ENCODE results near the gene OSBPL10. TPM values are rescaled to one million over a fixed set of nuclear protein-coding genes. Genes with fewer than 3 reads are reported as not detected.

Gene OSBPL10
- total and polyA plus RNA-seq, 2 of the 8 experiments (the other 6 are each of a cell fraction or from before 2014, with no cell fraction given) = 26.2 to 86.7 TPM

DNA sequence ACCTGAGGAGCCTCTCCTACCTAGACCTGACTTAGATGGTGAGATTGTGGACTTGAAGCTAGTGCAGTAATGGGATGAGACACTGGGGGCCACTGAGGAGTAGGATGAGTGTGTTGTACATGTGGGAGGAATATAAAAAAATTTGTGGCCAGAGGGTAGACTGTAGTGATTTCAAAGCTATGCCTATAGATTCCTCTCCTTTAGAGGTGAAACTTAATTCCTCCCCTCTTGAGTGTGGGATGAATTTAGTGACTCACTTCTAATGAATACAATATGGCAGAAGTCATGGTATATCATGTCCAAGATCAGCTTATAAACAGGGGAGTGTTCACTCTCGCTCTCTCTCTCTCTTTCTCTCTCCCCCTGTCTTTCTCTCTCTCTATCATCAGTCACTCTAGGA lies 7.2 kb upstream of the OSBPL10 start:
- no peak for FAIRE-seq
- Histone ChIP-seq H3K4ac (replicated peaks; ENCODE audit: insufficient read length, low read depth, low read length) (no peak overlapping the region), H2BK15ac (ENCODE audit: low read length) (no peak overlapping the region), H2AFZ (ENCODE audit: low read length) (no peak overlapping the region), H4K8ac (ENCODE audit: extremely low read depth, insufficient read depth, low read length) (no peak overlapping the region), H3K23ac (ENCODE audit: insufficient read length) (no peak overlapping the region), H2BK5ac (ENCODE audit: low read depth, low read length) (no peak overlapping the region), H2BK12ac (ENCODE audit: low read depth, low read length) (no peak overlapping the region), H3K36me3 (ENCODE audit: control insufficient read depth in 2 of 4, insufficient read depth in 4 of 4, low read length in 3 of 4) (peaks cover 0 to 33% (median 6%) of the 10 kb centered on the region in 4 experiments; a peak in 6 of 8 replicates), H3K79me1 (ENCODE audit: low read depth, low read length) (no peaks in the 10 kb centered on the region), H2AK5ac (ENCODE audit: low read depth, low read length) (no peak overlapping the region), H3K27me3 (replicated peaks in 1 of 4; ENCODE audit: control insufficient read depth in 3 of 4, extremely low read depth in 1 of 4, insufficient read depth in 3 of 4, low read length in 3 of 4) (no peaks in the 10 kb centered on the region), H3K4me3 (ENCODE audit: extremely low read depth in 1 of 4, insufficient read depth in 2 of 4, low read depth in 3 of 4, low read length in 4 of 4) (no peak overlapping the region), H3K23me2 (ENCODE audit: low read depth, low read length) (no peaks in the 10 kb centered on the region), H3K56ac (replicated peaks; ENCODE audit: insufficient read length, low read depth, low read length) (no peak overlapping the region), H3K79me2 (ENCODE audit: control insufficient read depth in 1 of 2, insufficient read depth in 2 of 2, low read length in 2 of 2) (no peaks in the 10 kb centered on the region), H3K9ac (replicated peaks in 1 of 4; ENCODE audit: extremely low read depth in 1 of 4, low read depth in 3 of 4, low read length in 3 of 4) (no peak overlapping the region), H3K18ac (ENCODE audit: extremely low read depth, low read length) (no peak overlapping the region), H3K27ac (ENCODE audit: low read depth, low read length) (no peak overlapping the region), H2BK20ac (ENCODE audit: low read length) (no peak overlapping the region), H3K9me3 (ENCODE audit: insufficient read depth in 2 of 2, low read depth in 1 of 2, low read length in 1 of 2) (peaks cover 13 to 30% of the 10 kb centered on the region in 2 experiments; a peak in 3 of 4 replicates), H3K14ac (ENCODE audit: insufficient read length) (no peak overlapping the region), H4K5ac (ENCODE audit: insufficient read length, low read depth, low read length) (no peak overlapping the region), H2BK120ac (replicated peaks; ENCODE audit: low read depth, low read length) (no peak overlapping the region), H3K4me2 (ENCODE audit: insufficient read depth in 1 of 2, low read depth in 2 of 2, low read length in 2 of 2) (no peak overlapping the region), H3K4me1 (replicated peaks in 1 of 4; ENCODE audit: control insufficient read depth in 3 of 4, insufficient read depth in 4 of 4, low read length in 3 of 4) (no peaks in the 10 kb centered on the region), H4K91ac (replicated peaks; ENCODE audit: insufficient read length, low read length) (no peak overlapping the region), H4K20me1 (replicated peaks in 1 of 2; ENCODE audit: control insufficient read depth in 1 of 2, insufficient read depth in 2 of 2, low read length in 2 of 2) (no peaks in the 10 kb centered on the region)
- WGBS, 2 experiments (ENCODE audit: extremely low coverage in 1 of 2, insufficient coverage in 1 of 2, insufficient read length in 1 of 2, insufficient replicate concordance in 2 of 2, low coverage in 1 of 2, low lambda C conversion rate in 2 of 2, missing lambda C conversion rate in 1 of 2) = 86% methylated on average over 1 of the region's 1 CpG; no CpG with 5 or more reads in 1 of the 2 experiments
- ChIA-PET POLR2A (ENCODE audit: partially characterized antibody) (no interaction called here), CTCF (ENCODE audit: partially characterized antibody) (interaction anchor here (0.6 to 1.1 kb wide), 3 partner anchors 93 to 166 kb away, joined by 3 to 5 read pairs (median 3); no protein-coding TSS in a partner anchor)
- no peak for DNase-seq (ENCODE audit: low read depth in 1 of 2, low spot score in 2 of 2)
- TF ChIP-seq EP300 (IDR thresholded peaks at IDR 0.05; ENCODE audit: borderline replicate concordance in 1 of 2, low read depth in 2 of 2, low read length in 2 of 2) (no peak), EGR1 (IDR thresholded peaks at IDR 0.05; ENCODE audit: borderline replicate concordance, low read depth, low read length) (no peak)
